Measurements from ENCODE around the gene DKC1.

GRCh38 chrX:154735695-154736393, 26.8 kb upstream of the DKC1 start:
- TF ChIP-seq RELA (CRISPR knock-in tag; IDR thresholded peaks at IDR 0.05) (no peak), REST (IDR thresholded peaks at IDR 0.05; ENCODE audit: borderline replicate concordance in 1 of 2, low read depth in 1 of 2, low read length in 2 of 2) (no peak)

Measured in HepG2 (cell line).